Measurements from ENCODE around the gene ETV5. TPM values are rescaled to one million over a fixed set of nuclear protein-coding genes. Genes with fewer than 3 reads are reported as not detected.

Gene ETV5
- total RNA-seq = 1 to 10 TPM; 1.5 to 3.5 TPM

GRCh38 chr3:186108941-186109865 is at the start of gene ETV5:
Gene ETV5, minus strand, starts transcription at chr3:186109089. Its CDS starts 3,221 bp downstream, at chr3:186105868.
- no peaks in the 10 kb centered on the region for H3K9me3 Mint-ChIP-seq
- peak; percentile 90 to 94 for ATAC-seq
- H3K36me3 Mint-ChIP-seq = peaks cover 0 to 5% of the 10 kb centered on the region in 2 donors
- H3K27ac Mint-ChIP-seq = peak within 1 kb of the TSS in 1 of 2 donors; percentile 86
- DNase-seq (ENCODE audit: low spot score in 2 of 2) = peak; percentile 88 to 93

GRCh38 chr3:186154641-186155040 is 45.8 kb upstream of the ETV5 start:
- DNase-seq (ENCODE audit: low spot score in 2 of 2) (no peak), ATAC-seq (no peak)
- H3K36me3 Mint-ChIP-seq = peaks cover 0 to 5% of the 10 kb centered on the region in 2 donors
- peaks cover 0 to 4% of the 10 kb centered on the region in 2 donors for H3K9me3 Mint-ChIP-seq
- no peak overlapping the region for H3K27ac Mint-ChIP-seq

GRCh38 chr3:186152889-186153292 is 44.0 kb upstream of the ETV5 start:
- ATAC-seq (peak; percentile 50 to 83), DNase-seq (ENCODE audit: low spot score in 2 of 2) (no peak)
- peak overlapping the region in 1 of 2 donors; percentile 68 for H3K27ac Mint-ChIP-seq
- peaks cover 0 to 5% of the 10 kb centered on the region in 2 donors for H3K36me3 Mint-ChIP-seq
- H3K9me3 Mint-ChIP-seq = peaks cover 0 to 4% of the 10 kb centered on the region in 2 donors

- H3K9me3 Mint-ChIP-seq = peaks cover 0 to 4% of the 10 kb centered on the region in 2 donors
- H3K27ac Mint-ChIP-seq = peak overlapping the region in 1 of 2 donors; percentile 68
- DNase-seq (ENCODE audit: low spot score in 2 of 2) (no peak), ATAC-seq (no peak)
- peaks cover 0 to 5% of the 10 kb centered on the region in 2 donors for H3K36me3 Mint-ChIP-seq
Measured at GRCh38 chr3:186152361-186152798, 43.5 kb upstream of the ETV5 start.

- peak overlapping the region; percentile 6 to 48 for H3K27ac Mint-ChIP-seq
- ATAC-seq = peak; percentile 67 to 73
Measured at GRCh38 chr3:186151077-186151971, 42.4 kb upstream of the ETV5 start.

GRCh38 chr3:186150041-186150830 is 41.3 kb upstream of the ETV5 start:
- H3K9me3 Mint-ChIP-seq = peaks cover 0 to 4% of the 10 kb centered on the region in 2 donors
- H3K27ac Mint-ChIP-seq = no peak overlapping the region
- DNase-seq (ENCODE audit: low spot score in 2 of 2) (no peak), ATAC-seq (no peak)
- H3K36me3 Mint-ChIP-seq = peaks cover 0 to 5% of the 10 kb centered on the region in 2 donors

More at GRCh38 chr3:186151077-186151971, 42.4 kb upstream of the ETV5 start:
- peak in 1 of 2 donors; percentile 14 for DNase-seq (ENCODE audit: low spot score in 2 of 2)
- H3K36me3 Mint-ChIP-seq = peaks cover 0 to 5% of the 10 kb centered on the region in 2 donors
- peaks cover 0 to 4% of the 10 kb centered on the region in 2 donors for H3K9me3 Mint-ChIP-seq

GRCh38 chr3:186149319-186149960 is 40.6 kb upstream of the ETV5 start:
- ATAC-seq (no peak), DNase-seq (ENCODE audit: low spot score in 2 of 2) (no peak)
- H3K9me3 Mint-ChIP-seq = peaks cover 0 to 4% of the 10 kb centered on the region in 2 donors
- no peak overlapping the region for H3K27ac Mint-ChIP-seq
- H3K36me3 Mint-ChIP-seq = peaks cover 0 to 5% of the 10 kb centered on the region in 2 donors

GRCh38 chr3:186144257-186144656 is 35.4 kb upstream of the ETV5 start:
- ATAC-seq = no peak
- no peak overlapping the region for H3K27ac Mint-ChIP-seq
- H3K9me3 Mint-ChIP-seq = no peaks in the 10 kb centered on the region
- no peaks in the 10 kb centered on the region for H3K36me3 Mint-ChIP-seq
- DNase-seq (ENCODE audit: low spot score in 2 of 2) = no peak

GRCh38 chr3:186143250-186143649 is 34.4 kb upstream of the ETV5 start:
- Mint-ChIP-seq H3K9me3 (no peaks in the 10 kb centered on the region), H3K27ac (no peak overlapping the region), H3K36me3 (no peaks in the 10 kb centered on the region)
- ATAC-seq = no peak
- DNase-seq (ENCODE audit: low spot score in 2 of 2) = no peak

GRCh38 chr3:186142393-186142932 is 33.6 kb upstream of the ETV5 start:
- Mint-ChIP-seq H3K9me3 (no peaks in the 10 kb centered on the region), H3K36me3 (no peaks in the 10 kb centered on the region)

GRCh38 chr3:186141790-186142189 is 32.9 kb upstream of the ETV5 start:
- DNase-seq (ENCODE audit: low spot score in 2 of 2) = no peak
- ATAC-seq = no peak
- H3K27ac Mint-ChIP-seq = no peak overlapping the region
- no peaks in the 10 kb centered on the region for H3K36me3 Mint-ChIP-seq
- H3K9me3 Mint-ChIP-seq = no peaks in the 10 kb centered on the region

More at GRCh38 chr3:186142393-186142932, 33.6 kb upstream of the ETV5 start:
- no peak for ATAC-seq
- DNase-seq (ENCODE audit: low spot score in 2 of 2) = no peak
- no peak overlapping the region for H3K27ac Mint-ChIP-seq

- DNase-seq (ENCODE audit: low spot score in 2 of 2) = no peak
- Mint-ChIP-seq H3K36me3 (no peaks in the 10 kb centered on the region), H3K9me3 (no peaks in the 10 kb centered on the region)
Measured at GRCh38 chr3:186138272-186138981, 29.5 kb upstream of the ETV5 start.

GRCh38 chr3:186137051-186137685 is 28.3 kb upstream of the ETV5 start:
- no peak for DNase-seq (ENCODE audit: low spot score in 2 of 2)
- Mint-ChIP-seq H3K36me3 (no peaks in the 10 kb centered on the region), H3K9me3 (no peaks in the 10 kb centered on the region), H3K27ac (no peak overlapping the region)
- ATAC-seq = no peak

More at GRCh38 chr3:186138272-186138981, 29.5 kb upstream of the ETV5 start:
- no peak overlapping the region for H3K27ac Mint-ChIP-seq
- ATAC-seq = no peak

GRCh38 chr3:186133980-186134379 is 25.1 kb upstream of the ETV5 start:
- no peak for DNase-seq (ENCODE audit: low spot score in 2 of 2)

More at GRCh38 chr3:186133980-186134379, 25.1 kb upstream of the ETV5 start:
- no peak overlapping the region for H3K27ac Mint-ChIP-seq
- no peaks in the 10 kb centered on the region for H3K9me3 Mint-ChIP-seq
- ATAC-seq = no peak
- no peaks in the 10 kb centered on the region for H3K36me3 Mint-ChIP-seq
